Activated B cell treated with CpG ODN at 0.5 μM for 24 hours (primary cell): ENCODE results near the gene MYADM. TPM values are rescaled to one million over a fixed set of nuclear protein-coding genes. Genes with fewer than 3 reads are reported as not detected.

ENCODE experiments used
- ATAC-seq: fragments of 200-7000 bp; cut with Tn5 transposase; one replicate; pipeline ENCODE4 v1.10.0; 2021; ENCODE audit warnings: low read depth, mild to moderate bottlenecking, moderate library complexity
- CTCF ChIA-PET: fragments of 350-600 bp; sonication (Branson Sonifier 250); formaldehyde crosslinking; loops from one replicate; lab custom pipeline; 2021; ENCODE audit warnings: antibody characterized with exemption; lab: Charles Lee
- POLR2A ChIA-PET: fragments of 350-600 bp; sonication (Branson Sonifier 250); formaldehyde crosslinking; loops from one replicate; lab custom pipeline; 2021; ENCODE audit warnings: antibody characterized with exemption; lab: Charles Lee
- DNase-seq: peaks from one replicate; pipeline ENCODE4 v3.0.0; 2022
- H3K27ac Mint-ChIP-seq: one replicate; pipeline ENCODE4 v1.8.0; 2020; ENCODE audit warnings: mixed read lengths
- H3K27me3 Mint-ChIP-seq: one replicate; pipeline ENCODE4 v1.8.0; 2021; ENCODE audit warnings: mixed read lengths
- H3K36me3 Mint-ChIP-seq: one replicate; pipeline ENCODE4 v1.8.0; 2021; ENCODE audit warnings: low read depth, mixed read lengths
- H3K4me1 Mint-ChIP-seq: one replicate; pipeline ENCODE4 v1.8.0; 2021; ENCODE audit warnings: mixed read lengths
- H3K4me3 Mint-ChIP-seq: one replicate; pipeline ENCODE4 v1.8.0; 2020; ENCODE audit warnings: mild to moderate bottlenecking, mixed read lengths
- H3K9me3 Mint-ChIP-seq: one replicate; pipeline ENCODE4 v1.8.0; 2020; ENCODE audit warnings: mixed read lengths
- CTCF ChIP-seq: fragments of 200-600 bp; IDR thresholded peaks from one replicate; pipeline ENCODE4 v1.8.0; 2022; ENCODE audit warnings: antibody characterized with exemption, mild to moderate bottlenecking
- intact Hi-C: fragments of 100-400 bp; cut with micrococcal nuclease; formaldehyde crosslinking; loops from one replicate; pipeline ENCODE4 v1.15.1; 2024
- total RNA-seq: library from RNA; stranded (reverse); gene quantifications from 2 replicates; pipeline ENCODE4 v1.2.3, GENCODE V29; 2022

Gene MYADM
- total RNA-seq, 1 donor from 2014 or later, result 10.9 TPM

- ChIA-PET POLR2A (no interaction called here), CTCF (no interaction called here)
- Mint-ChIP-seq H3K36me3 (no peaks in the 10 kb centered on the region), H3K9me3 (peaks cover 4% of the 10 kb centered on the region), H3K4me3 (no peak overlapping the region), H3K27me3 (peaks cover 44% of the 10 kb centered on the region), H3K27ac (no peak overlapping the region), H3K4me1 (peaks cover 15% of the 10 kb centered on the region)
- ATAC-seq (no peak), DNase-seq (no peak)
- intact Hi-C loops, result no loop called here
- no peak for TF ChIP-seq CTCF
Observed at GRCh38 chr19:53912653-53913052, 45.0 kb downstream of the MYADM start.

- peaks cover 4% of the 10 kb centered on the region for H3K9me3 Mint-ChIP-seq
- H3K36me3 Mint-ChIP-seq, result no peaks in the 10 kb centered on the region
- ATAC-seq, result no peak
- H3K27ac Mint-ChIP-seq, result no peak overlapping the region
- H3K4me3 Mint-ChIP-seq, result no peak overlapping the region
- H3K4me1 Mint-ChIP-seq, result peaks cover under 1% of the 10 kb centered on the region
- peaks cover 31% of the 10 kb centered on the region for H3K27me3 Mint-ChIP-seq
- TF ChIP-seq CTCF, result no peak
- ChIA-PET POLR2A (no interaction called here), CTCF (no interaction called here)
- no peak for DNase-seq
- intact Hi-C loops, result no loop called here
Observed at GRCh38 chr19:53915000-53915399, 47.3 kb downstream of the MYADM start.

- H3K27me3 Mint-ChIP-seq, result peaks cover 23% of the 10 kb centered on the region
- ATAC-seq, result no peak
- intact Hi-C loops, result no loop called here
- no peak for TF ChIP-seq CTCF
- no peaks in the 10 kb centered on the region for H3K36me3 Mint-ChIP-seq
- H3K4me1 Mint-ChIP-seq, result no peaks in the 10 kb centered on the region
- H3K4me3 Mint-ChIP-seq, result no peak overlapping the region
- no peak for DNase-seq
- ChIA-PET POLR2A (no interaction called here), CTCF (no interaction called here)
- H3K27ac Mint-ChIP-seq, result no peak overlapping the region
- peaks cover 4% of the 10 kb centered on the region for H3K9me3 Mint-ChIP-seq
Observed at GRCh38 chr19:53916004-53916403, 48.3 kb downstream of the MYADM start.

- Mint-ChIP-seq H3K9me3 (peaks cover 4% of the 10 kb centered on the region), H3K4me3 (no peak overlapping the region), H3K36me3 (no peaks in the 10 kb centered on the region), H3K27ac (no peak overlapping the region), H3K4me1 (no peaks in the 10 kb centered on the region), H3K27me3 (peaks cover 11% of the 10 kb centered on the region)
- ChIA-PET POLR2A (no interaction called here), CTCF (no interaction called here)
- no peak for TF ChIP-seq CTCF
- no peak for ATAC-seq
- intact Hi-C loops, result no loop called here
- DNase-seq, result no peak
Observed at GRCh38 chr19:53917356-53917755, 49.7 kb downstream of the MYADM start.

Other genes with a start within 250 kb of the MYADM start
- gene DPRX, start 235.9 kb upstream of the MYADM start, total RNA-seq, result not detected in 2 replicates
- not detected in 2 replicates for gene NLRP12, start 43.6 kb upstream of the MYADM start, total RNA-seq
- not detected in 2 replicates for gene PRKCG, start 14.3 kb downstream of the MYADM start, total RNA-seq
- gene CACNG7, start 41.4 kb downstream of the MYADM start, total RNA-seq, result not detected in 2 replicates
- gene CACNG8, start 95.1 kb downstream of the MYADM start, total RNA-seq, result not detected in 2 replicates
- gene CACNG6, start 123.8 kb downstream of the MYADM start, total RNA-seq, result not detected in 2 replicates
- gene VSTM1, start 196.0 kb downstream of the MYADM start, total RNA-seq, result not detected in 2 replicates
- gene TARM1, start 213.5 kb downstream of the MYADM start, total RNA-seq, result not detected in 2 replicates
- 0.16 TPM in 1 of 2 replicates, not detected in the other for gene OSCAR, start 232.9 kb downstream of the MYADM start, total RNA-seq
- gene NDUFA3, start 235.0 kb downstream of the MYADM start, total RNA-seq, result 94.7 and 96.1 TPM in 2 replicates
- 16.6 and 17.9 TPM in 2 replicates for gene TFPT, start 247.8 kb downstream of the MYADM start, total RNA-seq
- 78.9 and 79.3 TPM in 2 replicates for gene PRPF31, start 247.9 kb downstream of the MYADM start, total RNA-seq